Activated T-cell treated with anti-CD3 and anti-CD28 coated beads for 1 hour (primary cell): ENCODE results near the gene EIF2B5.

ENCODE experiments used
- DNase-seq: peaks from one replicate; pipeline ENCODE4 v3.0.0-alpha.2; 2020; ENCODE audit warnings: low read depth

EIF2B5 gene

GRCh38 chr3:184173374-184173722, 38.2 kb downstream of the EIF2B5 start:
- no peak for DNase-seq

- DNase-seq = no peak
Measured at GRCh38 chr3:184174284-184174645, 39.1 kb downstream of the EIF2B5 start.

GRCh38 chr3:184174646-184175492, 39.7 kb downstream of the EIF2B5 start, which contains the start of gene AP2M1:
AP2M1 (plus strand) TSS chr3:184174855; CDS start chr3:184176994, 2,139 bp downstream.
- DNase-seq = peak; percentile 93

GRCh38 chr3:184175506-184175905, 40.3 kb downstream of the EIF2B5 start:
- DNase-seq = no peak

- no peak for DNase-seq
Measured at GRCh38 chr3:184175981-184176376, 40.8 kb downstream of the EIF2B5 start.

GRCh38 chr3:184176377-184177330, 41.5 kb downstream of the EIF2B5 start:
- no peak for DNase-seq

GRCh38 chr3:184177331-184177731, 42.2 kb downstream of the EIF2B5 start:
- DNase-seq = no peak

GRCh38 chr3:184177767-184178306, 42.7 kb downstream of the EIF2B5 start:
- no peak for DNase-seq

GRCh38 chr3:184178521-184179138, 43.5 kb downstream of the EIF2B5 start:
- DNase-seq = no peak

GRCh38 chr3:184180165-184180564, 45.0 kb downstream of the EIF2B5 start:
- DNase-seq = no peak

GRCh38 chr3:184181596-184181995, 46.4 kb downstream of the EIF2B5 start:
- DNase-seq = no peak

GRCh38 chr3:184183679-184184078, 48.5 kb downstream of the EIF2B5 start:
- DNase-seq = no peak

GRCh38 chr3:184184546-184185230, 49.5 kb downstream of the EIF2B5 start:
- no peak for DNase-seq

GRCh38 chr3:184185461-184186183, 50.5 kb downstream of the EIF2B5 start:
- peak; percentile 99 for DNase-seq

GRCh38 chr3:184186184-184186901, 51.2 kb downstream of the EIF2B5 start, which contains the start of gene ABCF3:
ABCF3 (plus strand) TSS chr3:184186199; CDS start chr3:184186208, 9 bp downstream.
- no peak for DNase-seq

- no peak for DNase-seq
Measured at GRCh38 chr3:184186902-184187207, 51.7 kb downstream of the EIF2B5 start.

GRCh38 chr3:184188080-184188479, 52.9 kb downstream of the EIF2B5 start:
- no peak for DNase-seq

- DNase-seq = no peak
Measured at GRCh38 chr3:184189421-184189820, 54.3 kb downstream of the EIF2B5 start.

- DNase-seq = no peak
Measured at GRCh38 chr3:184192889-184193288, 57.7 kb downstream of the EIF2B5 start.

GRCh38 chr3:184193991-184194539, 58.9 kb downstream of the EIF2B5 start:
- no peak for DNase-seq
